HG02642 (cell line): ENCODE data around the gene HLA-A.
"Not testable (repeated sequence)": the region's sequence is repeated elsewhere in the genome, so short reads cannot be mapped to it uniquely, and the experiment has no call there.

Experiments used
- ATAC-seq: cut with Tn5 transposase; IDR thresholded peaks from one replicate; pipeline ENCODE4 v1.9.1; 2021; ENCODE audit warnings: mild to moderate bottlenecking; ENCODE audit not compliant: unreplicated experiment, poor library complexity

Gene HLA-A

GRCh38 chr6:29930047-29930446, 12.3 kb upstream of the HLA-A start:
- not testable (repeated sequence) for ATAC-seq

- ATAC-seq, result no peak
Observed at GRCh38 chr6:29933955-29934354, 8.4 kb upstream of the HLA-A start.

GRCh38 chr6:29935273-29935955, 6.9 kb upstream of the HLA-A start:
- no peak for ATAC-seq

- ATAC-seq, result no peak
Observed at GRCh38 chr6:29938746-29939508, 3.4 kb upstream of the HLA-A start.

- no peak for ATAC-seq
Observed at GRCh38 chr6:29941016-29941415, 1.3 kb upstream of the HLA-A start.

- ATAC-seq, result no peak
Observed at GRCh38 chr6:29941471-29941870, 861 bp upstream of the HLA-A start.

GRCh38 chr6:29941916-29942274, 437 bp upstream of the HLA-A start:
- ATAC-seq, result no peak

- ATAC-seq, result peak; percentile 22
Observed at GRCh38 chr6:29943053-29943966, 978 bp downstream of the HLA-A start.

GRCh38 chr6:29945281-29945820, 3.0 kb downstream of the HLA-A start:
- ATAC-seq, result no peak

GRCh38 chr6:29946223-29947076, 4.1 kb downstream of the HLA-A start:
- ATAC-seq, result no peak

GRCh38 chr6:29947077-29947980, 5.0 kb downstream of the HLA-A start:
- no peak for ATAC-seq

GRCh38 chr6:29948277-29948676, 5.9 kb downstream of the HLA-A start:
- no peak for ATAC-seq

- ATAC-seq, result no peak
Observed at GRCh38 chr6:29949934-29950333, 7.6 kb downstream of the HLA-A start.

- no peak for ATAC-seq
Observed at GRCh38 chr6:29951882-29952281, 9.6 kb downstream of the HLA-A start.

- no peak for ATAC-seq
Observed at GRCh38 chr6:29953001-29953441, 10.7 kb downstream of the HLA-A start.

GRCh38 chr6:29953686-29954085, 11.4 kb downstream of the HLA-A start:
- ATAC-seq, result no peak

- ATAC-seq, result no peak
Observed at GRCh38 chr6:29954272-29954671, 11.9 kb downstream of the HLA-A start.

GRCh38 chr6:29955783-29956182, 13.5 kb downstream of the HLA-A start:
- ATAC-seq, result no peak

GRCh38 chr6:29956518-29956917, 14.2 kb downstream of the HLA-A start:
- ATAC-seq, result no peak
